NT2/D1 (cell line): ENCODE results near the gene DHH.

Experiments used
- SUZ12 ChIP-seq: IDR thresholded peaks from 2 replicates; pipeline ENCODE4 v1.6.1; 2011; ENCODE audit not compliant: insufficient read length, insufficient read depth; ENCODE audit errors: extremely low read depth
- YY1 ChIP-seq: IDR thresholded peaks from 2 replicates; pipeline ENCODE4 v1.6.1; 2011; ENCODE audit not compliant: insufficient read length, insufficient read depth
- ZNF274 ChIP-seq: IDR thresholded peaks from 2 replicates; pipeline ENCODE4 v1.6.1; 2011; ENCODE audit warnings: mild to moderate bottlenecking, low read depth, low read length

GRCh38 chr12:49098703-49099102 is 4.1 kb upstream of the DHH start:
- TF ChIP-seq YY1: no peak
- no peak for TF ChIP-seq ZNF274
- no peak for TF ChIP-seq SUZ12
